HG03095 (cell line): ENCODE results near the gene PDE10A.

Experiments
- ATAC-seq: cut with Tn5 transposase; IDR thresholded peaks from one replicate; pipeline ENCODE4 v1.9.1; 2021; ENCODE audit warnings: moderate library complexity; ENCODE audit not compliant: unreplicated experiment

The PDE10A gene

GRCh38 chr6:165656581-165657324 is 6.3 kb downstream of the PDE10A start:
- no peak for ATAC-seq

- no peak for ATAC-seq
Measured at GRCh38 chr6:165655191-165655590, 7.8 kb downstream of the PDE10A start.

GRCh38 chr6:165654144-165654543 is 8.9 kb downstream of the PDE10A start:
- no peak for ATAC-seq

GRCh38 chr6:165653607-165654006 is 9.4 kb downstream of the PDE10A start:
- no peak for ATAC-seq

GRCh38 chr6:165653196-165653595 is 9.8 kb downstream of the PDE10A start:
- ATAC-seq, result no peak

- ATAC-seq, result no peak
Measured at GRCh38 chr6:165652766-165653165, 10.3 kb downstream of the PDE10A start.

- ATAC-seq, result no peak
Measured at GRCh38 chr6:165649166-165650137, 13.6 kb downstream of the PDE10A start.

GRCh38 chr6:165647041-165647440 is 16.0 kb downstream of the PDE10A start:
- no peak for ATAC-seq

GRCh38 chr6:165645919-165646318 is 17.1 kb downstream of the PDE10A start:
- ATAC-seq, result no peak

- no peak for ATAC-seq
Measured at GRCh38 chr6:165644586-165645266, 18.3 kb downstream of the PDE10A start.

- no peak for ATAC-seq
Measured at GRCh38 chr6:165643015-165643414, 20.0 kb downstream of the PDE10A start.

- no peak for ATAC-seq
Measured at GRCh38 chr6:165641672-165642156, 21.3 kb downstream of the PDE10A start.

GRCh38 chr6:165640806-165641205 is 22.2 kb downstream of the PDE10A start:
- ATAC-seq, result no peak

- no peak for ATAC-seq
Measured at GRCh38 chr6:165638530-165638929, 24.5 kb downstream of the PDE10A start.

GRCh38 chr6:165637586-165637985 is 25.5 kb downstream of the PDE10A start:
- no peak for ATAC-seq

- ATAC-seq, result no peak
Measured at GRCh38 chr6:165636402-165637048, 26.5 kb downstream of the PDE10A start.

- ATAC-seq, result no peak
Measured at GRCh38 chr6:165635965-165636364, 27.1 kb downstream of the PDE10A start.

- no peak for ATAC-seq
Measured at GRCh38 chr6:165634101-165634880, 28.8 kb downstream of the PDE10A start.

GRCh38 chr6:165632194-165632593 is 30.8 kb downstream of the PDE10A start:
- ATAC-seq, result no peak

- ATAC-seq, result no peak
Measured at GRCh38 chr6:165630544-165630953, 32.5 kb downstream of the PDE10A start.
